HS-27A (cell line): ENCODE measurements around the gene CNTFR.
A peak's percentile ranks its signal among the peaks of the same experiment; 100 is the strongest.

Source experiments
- DNase-seq: peaks from one replicate; pipeline ENCODE4 v3.0.0-alpha.2; 2012; ENCODE audit warnings: low read depth, missing footprints

Gene CNTFR

DNA sequence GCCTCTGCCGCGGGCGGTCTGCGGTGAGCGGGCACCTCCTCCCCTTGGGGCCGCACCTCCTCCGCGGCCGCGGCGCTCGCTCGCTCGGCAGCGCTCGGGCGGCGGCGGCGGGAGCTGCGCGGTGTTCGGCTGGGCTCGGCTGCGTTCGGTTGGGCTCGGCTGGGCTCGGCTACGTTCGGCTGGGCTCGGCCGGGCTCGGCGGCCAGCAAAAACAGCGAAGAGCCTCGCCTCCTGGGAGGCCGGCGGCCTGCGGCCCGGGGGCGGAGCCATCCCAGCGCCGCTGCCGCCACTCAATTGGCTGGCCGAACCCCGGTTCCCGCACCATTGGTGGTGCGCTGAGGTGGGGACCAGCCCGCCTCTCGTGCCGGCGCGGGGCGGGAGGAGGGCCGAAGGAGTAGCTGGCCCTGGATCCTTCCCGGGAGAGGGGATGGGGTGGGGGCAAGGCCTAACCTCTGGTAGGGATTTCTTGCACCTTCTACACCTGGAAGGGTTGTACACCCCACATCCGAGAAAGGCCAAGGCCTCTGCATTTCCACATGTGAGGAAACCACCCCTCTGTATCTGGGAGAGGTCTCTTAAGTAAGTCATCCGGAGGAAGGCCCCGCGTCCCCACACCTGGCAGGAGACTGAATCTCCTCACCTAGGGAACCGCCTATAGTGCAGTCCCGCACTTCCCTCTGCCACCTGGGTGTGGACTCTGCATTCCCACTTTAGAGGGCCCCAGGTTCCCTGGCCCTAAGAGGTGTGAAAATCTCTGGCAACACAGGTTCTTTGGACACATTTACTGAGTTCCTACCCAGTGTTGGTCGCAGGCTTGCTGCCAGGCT is 66.3 kb downstream of the CNTFR start, which contains the start of gene ENHO:
ENHO (minus strand) TSS at position 20 of the 827 bp plus-strand sequence. CDS start 1,295 bp downstream, outside the sequence.
- DNase-seq = peak; percentile 64

GRCh38 chr9:34522091-34522887 is 67.2 kb downstream of the CNTFR start:
- DNase-seq = no peak

GRCh38 chr9:34521406-34522045 is 68.0 kb downstream of the CNTFR start:
- DNase-seq = no peak

DNA sequence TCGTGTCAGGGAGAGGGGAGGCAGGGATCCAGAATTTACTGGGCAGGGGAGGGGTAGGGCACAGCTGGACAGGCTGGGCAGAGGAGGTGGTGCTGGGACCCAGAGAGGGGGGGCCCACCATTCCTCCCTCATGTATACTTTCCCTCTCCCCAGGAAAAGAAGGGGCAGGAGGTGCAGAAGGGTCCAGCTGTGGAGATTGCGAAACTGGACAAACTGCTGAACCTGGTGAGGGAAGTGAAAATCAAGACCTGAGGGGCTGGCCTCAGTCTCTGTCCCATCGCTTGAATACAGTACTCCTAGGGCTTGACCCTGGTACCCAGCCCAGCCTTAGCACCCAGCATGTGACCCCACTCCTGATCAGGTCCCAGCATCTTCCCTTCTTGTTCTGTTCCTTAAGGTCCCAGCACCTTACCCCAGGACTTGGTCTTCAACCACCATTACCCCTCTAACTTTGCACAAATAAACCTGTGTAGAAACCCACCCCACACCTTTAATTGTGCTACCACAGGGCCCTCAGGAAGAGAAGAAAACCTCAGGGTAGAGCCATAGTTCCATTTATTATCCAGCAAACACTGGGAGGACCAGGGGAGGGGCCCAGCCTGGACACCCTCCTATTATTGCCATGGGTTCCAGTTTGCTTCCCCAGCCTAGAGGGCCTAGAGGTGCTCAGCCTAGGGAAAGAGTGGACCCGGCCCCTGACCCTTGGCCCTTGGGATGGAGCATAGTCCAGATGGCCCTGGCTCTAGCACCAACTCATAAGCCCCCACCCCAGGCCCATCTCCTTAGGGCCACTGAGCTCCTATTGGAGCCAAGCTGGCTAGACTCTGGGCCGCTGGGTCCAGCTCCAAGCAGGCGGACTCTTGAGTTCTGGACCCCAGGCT is 68.8 kb downstream of the CNTFR start:
- no peak for DNase-seq

DNA sequence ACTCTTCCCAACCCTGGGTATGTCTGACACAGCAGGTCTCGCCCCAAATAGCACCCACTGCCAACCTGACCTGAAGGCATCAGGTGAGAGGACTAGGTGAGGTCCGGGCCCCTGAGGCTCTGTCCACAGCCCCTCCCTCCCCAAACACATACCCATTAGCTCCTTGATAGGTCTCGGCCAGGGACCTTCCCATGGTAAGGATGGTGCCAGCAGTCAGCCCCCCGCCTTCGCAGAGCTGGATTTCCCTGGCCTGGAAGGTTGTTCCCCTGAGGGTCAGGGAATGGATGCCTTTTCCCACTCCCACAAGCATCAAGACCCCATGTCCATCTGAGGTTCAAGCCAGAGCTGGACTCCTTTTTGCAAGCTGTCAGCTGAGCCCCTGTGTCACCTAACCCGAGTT is 69.4 kb downstream of the CNTFR start:
- DNase-seq = no peak

DNA sequence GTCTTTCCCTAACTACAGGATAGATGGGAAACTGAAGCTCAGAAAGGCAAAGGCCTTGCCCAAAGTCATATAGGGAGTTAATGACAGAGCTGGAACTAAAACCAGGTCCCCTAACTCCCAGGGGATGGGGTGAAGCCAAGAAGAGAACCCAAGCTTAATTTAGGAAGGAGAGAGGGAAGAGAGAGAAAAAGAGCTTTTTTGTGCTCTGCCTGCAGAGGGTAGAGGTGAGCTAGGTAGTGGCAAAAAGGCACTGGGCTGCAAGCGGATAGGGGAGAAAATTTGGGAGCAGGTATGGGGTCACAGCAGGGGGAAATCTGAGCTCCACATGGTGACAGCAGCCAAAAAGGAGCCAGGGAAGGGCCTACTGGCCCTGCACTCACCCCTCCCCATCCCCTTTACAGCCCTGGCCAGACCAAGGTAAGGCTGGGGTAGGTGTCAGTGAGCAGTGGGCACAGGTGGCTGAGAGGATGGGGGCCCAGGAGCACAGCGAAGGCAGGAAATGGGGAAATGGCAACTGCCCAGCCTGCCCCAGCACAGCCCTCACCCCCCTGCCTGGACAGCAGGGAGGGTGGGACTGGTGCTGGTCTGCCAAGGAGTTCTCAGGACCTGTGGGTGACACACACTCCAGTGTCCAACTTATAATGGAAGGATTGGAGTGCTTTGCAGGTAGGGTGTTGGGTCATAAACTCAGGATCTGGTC is 70.1 kb downstream of the CNTFR start:
- no peak for DNase-seq

DNA sequence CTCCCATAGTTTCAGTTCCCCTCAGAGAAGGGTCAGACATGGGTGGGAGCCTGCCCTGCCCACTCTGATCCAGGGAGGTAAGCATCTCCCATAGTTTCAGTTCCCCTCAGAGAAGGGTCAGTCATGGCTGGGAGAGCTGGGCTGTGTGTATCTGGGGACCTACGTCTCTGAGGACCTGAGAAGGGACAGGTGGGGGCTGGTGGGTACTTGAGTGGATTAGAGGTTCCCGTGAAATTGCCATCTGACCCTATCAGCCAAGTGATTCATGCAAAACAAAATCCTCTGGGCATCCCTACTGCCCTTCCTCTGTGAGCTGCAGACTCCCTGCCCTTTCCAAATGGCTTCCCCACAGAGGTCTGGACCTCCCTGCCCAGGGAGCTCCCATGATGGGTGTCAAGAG is 70.6 kb downstream of the CNTFR start:
- no peak for DNase-seq

GRCh38 chr9:34518110-34518616 is 71.4 kb downstream of the CNTFR start:
- no peak for DNase-seq

GRCh38 chr9:34517185-34517584 is 72.3 kb downstream of the CNTFR start:
- no peak for DNase-seq

DNA sequence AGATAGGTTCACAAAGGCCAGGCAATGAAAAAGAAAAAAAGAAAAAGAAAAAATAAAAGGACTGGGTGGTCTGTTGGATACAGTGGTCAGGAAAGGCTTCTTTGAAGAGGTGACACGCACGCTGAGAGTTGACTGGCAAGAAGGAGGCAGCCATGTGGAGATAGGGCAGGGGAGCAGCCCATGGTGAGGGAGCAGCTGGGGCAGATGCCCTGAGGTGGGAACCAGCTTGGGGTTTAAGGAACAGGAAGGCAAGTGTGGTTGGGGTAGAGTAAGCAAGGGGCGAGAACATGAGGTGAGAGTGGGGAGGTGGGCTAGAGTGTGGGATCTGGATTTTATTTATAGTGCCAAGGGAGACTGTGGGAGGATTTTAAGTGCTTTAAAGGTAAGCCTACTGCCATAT is 73.6 kb downstream of the CNTFR start:
- DNase-seq = no peak

- DNase-seq = no peak
Observed at GRCh38 chr9:34514816-34515215, 74.7 kb downstream of the CNTFR start.

- no peak for DNase-seq
Observed at GRCh38 chr9:34514401-34514800, 75.1 kb downstream of the CNTFR start.

DNA sequence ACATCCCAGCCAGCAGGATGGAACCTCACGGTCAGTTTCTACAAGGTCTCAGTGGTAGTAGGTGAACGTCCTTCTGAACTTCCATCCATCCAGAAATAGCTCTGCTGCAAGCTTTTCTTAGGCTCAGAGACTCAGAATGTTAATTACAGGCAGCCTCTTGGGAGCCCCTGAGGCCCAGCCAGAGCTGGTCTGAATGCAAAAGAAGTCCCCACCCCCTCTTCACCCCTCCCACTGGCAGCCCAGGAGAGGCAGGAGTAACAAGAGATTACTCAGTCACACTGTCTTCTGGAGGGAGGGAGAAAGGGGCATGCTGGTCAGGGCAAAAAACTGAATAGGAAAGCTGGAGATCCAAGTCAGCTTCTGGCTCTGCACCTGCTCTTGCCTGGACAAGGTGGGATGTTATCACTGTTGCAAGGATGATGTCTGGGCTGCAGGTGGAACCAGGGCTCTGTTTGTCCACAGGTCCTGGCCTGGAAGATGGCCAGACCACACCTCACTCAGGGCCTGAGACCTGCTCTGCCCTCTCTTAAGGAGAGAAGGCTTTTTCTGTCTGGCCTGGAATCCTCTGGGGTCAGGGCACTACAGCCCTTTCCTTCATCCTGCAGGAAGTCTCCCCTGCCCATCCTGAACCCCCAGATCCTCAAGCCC is 75.8 kb downstream of the CNTFR start:
- DNase-seq = no peak

DNA sequence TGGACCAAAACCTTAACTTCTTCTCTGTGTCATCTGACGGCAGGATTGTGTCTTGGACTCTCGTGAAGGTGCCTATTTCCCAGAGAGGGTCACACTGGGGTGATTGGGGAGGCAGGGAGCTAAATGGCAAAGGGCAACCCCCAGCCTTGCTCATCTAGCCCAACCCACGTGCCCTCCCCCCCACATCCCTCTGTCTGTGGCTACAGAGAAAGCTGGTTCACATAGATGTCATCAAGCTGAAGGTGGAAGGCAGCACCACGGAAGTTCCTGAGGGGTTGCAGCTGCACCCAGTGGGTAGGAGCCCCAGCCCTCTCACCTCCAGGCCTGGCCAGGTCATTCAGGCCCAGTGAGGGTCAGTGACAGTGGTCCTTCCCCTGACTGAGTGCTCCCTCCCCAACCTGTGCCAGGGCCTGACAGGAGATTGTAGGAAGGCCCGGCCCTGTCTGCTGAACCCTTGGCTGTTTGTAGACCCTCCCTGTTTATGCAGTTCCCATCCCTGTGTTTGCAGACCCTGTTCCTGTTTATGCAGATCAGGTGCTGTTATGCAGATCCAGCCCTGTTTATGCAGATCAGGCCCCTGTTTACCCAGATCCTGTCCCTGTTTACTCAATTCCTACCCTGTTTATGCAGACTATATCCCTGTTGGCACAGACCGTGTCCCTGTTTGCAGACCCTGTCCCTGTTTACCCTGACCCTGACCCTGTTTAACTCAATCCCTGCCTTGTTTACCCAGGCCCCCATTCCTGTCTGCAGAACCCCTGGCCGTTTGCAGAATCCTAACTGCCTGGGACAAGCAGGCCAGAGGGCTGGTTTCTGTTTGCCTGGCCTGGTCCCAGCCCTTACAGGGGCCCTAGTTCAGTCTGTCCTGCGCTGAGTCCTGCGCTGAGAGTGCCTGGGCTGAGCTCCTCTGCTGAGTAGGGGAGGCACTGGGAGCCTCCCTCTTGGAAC is 77.1 kb downstream of the CNTFR start:
- no peak for DNase-seq

DNA sequence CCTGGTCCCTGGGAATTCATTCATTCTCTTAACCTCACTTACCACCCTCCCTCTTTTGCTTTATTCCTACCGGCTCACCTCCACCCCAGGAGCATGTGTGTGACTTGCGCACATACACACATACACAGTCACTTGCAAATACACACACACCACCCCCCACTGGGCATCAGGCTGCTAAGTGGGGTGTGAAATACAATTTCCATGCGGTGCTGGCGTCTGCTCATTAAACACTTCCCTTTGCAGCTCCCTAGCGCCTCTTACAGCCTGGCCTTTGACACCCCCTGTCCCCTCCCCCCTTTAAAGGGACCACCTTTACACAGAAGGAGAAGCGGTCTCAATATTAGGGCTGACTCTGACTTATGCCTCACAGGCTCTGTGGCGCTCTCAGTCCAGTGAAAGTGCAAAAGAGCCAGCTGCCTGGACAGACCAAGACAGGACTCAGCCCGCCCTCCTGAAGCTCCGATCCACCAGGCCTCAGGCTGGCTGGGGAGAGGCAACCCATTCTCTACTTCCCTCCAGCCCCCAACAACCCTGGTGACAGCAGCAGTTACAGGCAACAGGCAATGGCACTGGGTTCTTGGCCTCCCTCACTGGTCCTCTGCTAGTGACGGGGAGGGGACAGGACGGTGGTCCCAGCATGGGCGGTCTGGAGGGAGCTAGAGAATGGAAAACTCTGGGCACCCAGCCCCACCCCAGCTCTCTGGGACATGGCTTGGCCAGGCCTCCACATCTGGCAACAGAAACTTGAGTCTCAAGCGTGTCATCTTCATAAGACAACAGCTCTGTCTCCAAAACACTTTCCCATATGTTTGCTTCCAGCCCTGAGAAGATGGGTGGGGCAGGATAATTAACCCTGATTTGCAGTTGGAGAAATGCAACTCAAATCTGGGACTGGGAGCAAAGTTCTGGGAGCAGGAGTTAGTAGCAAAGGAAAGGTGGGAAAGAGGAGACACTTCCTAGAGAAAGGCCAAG is 78.7 kb downstream of the CNTFR start:
- DNase-seq = no peak

DNA sequence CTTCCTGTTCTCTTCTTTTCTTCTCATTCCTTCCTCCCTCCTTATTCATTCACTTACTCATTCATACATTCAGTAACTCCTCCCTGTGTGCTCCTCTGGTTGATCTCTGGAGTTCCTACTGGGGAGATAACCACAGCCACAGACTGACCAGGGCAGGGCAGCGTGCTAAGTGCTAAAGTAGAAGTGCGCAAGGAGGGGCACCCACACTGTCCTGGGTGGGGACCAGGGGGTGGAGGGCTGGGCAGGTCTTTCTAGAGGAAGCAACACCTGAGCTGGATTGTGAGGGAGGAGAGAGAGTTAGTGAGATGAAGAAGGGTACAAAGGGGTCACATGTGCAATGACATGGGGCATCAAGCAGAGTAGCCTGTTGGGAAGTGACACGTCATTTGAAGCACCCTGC is 80.6 kb downstream of the CNTFR start:
- DNase-seq = no peak

DNA sequence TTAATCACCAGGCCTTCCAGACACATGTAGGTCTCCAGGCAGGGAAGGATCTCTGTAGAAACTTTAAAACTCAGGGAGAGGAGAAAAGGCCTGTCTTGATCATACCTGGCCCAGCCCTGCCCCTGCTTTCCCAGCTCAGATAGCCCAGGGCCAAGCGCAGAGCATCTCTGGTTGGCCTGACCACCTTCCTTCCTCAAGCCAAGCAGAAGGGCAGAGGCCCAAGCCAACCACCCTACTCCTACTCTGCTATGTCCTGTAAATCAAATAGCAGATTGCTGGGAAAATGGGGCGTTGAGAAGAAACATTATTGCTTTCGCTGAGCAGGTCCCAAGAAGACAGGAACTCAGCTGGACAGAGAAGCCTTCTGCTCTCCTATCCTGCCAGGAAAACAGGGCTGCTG is 81.1 kb downstream of the CNTFR start:
- no peak for DNase-seq

DNA sequence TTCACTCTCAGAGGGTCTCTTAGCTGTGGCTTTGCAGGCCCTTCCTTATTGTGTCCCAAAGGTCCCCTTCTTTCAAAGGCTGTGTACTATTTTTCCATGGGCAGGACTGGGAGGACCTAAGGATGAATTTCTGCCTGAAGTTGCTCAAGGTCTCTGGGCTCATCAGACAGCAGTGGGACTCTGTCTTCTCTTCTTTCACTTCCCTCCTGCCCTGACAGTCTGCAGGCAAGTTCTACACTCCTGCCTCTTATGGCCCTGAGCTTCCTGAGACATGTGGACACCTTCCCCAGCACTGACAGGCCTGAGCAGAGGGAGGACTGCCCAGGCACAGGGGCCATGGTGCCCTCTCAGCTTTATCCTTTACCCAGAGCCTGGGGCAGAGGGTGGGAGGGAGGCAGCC is 81.6 kb downstream of the CNTFR start:
- DNase-seq = no peak
